ENCODE data around the gene CLBA1. TPM values are rescaled to one million over a fixed set of nuclear protein-coding genes. Genes with fewer than 3 reads are reported as not detected.

The CLBA1 gene
- total RNA-seq, 2 experiments from 2014 or later, result 0.82 to 1.2 TPM

- no peaks in the 10 kb centered on the region for H3K4me1 ChIP-seq (ENCODE audit: insufficient read depth, low read length, poor library complexity, severe bottlenecking)
- no peak for TF ChIP-seq EZH2phosphoT487 (IDR thresholded peaks at IDR 0.05; ENCODE audit: borderline replicate concordance, low read depth, low read length)
- TF ChIP-seq CTCF (conservative IDR thresholded peaks at IDR 0.05; ENCODE audit: low read length), result no peak
Observed at GRCh38 chr14:105005929-105006830, 20.6 kb downstream of the CLBA1 start.

GRCh38 chr14:105006831-105007592, 21.4 kb downstream of the CLBA1 start:
- no peak overlapping the region for H3K27ac ChIP-seq (ENCODE audit: low read depth, low read length, poor library complexity, severe bottlenecking)
- intact Hi-C loops (cut with micrococcal nuclease; ENCODE audit: unreplicated experiment), result no loop called here
- no peak overlapping the region for H2AFZ ChIP-seq (ENCODE audit: low read length)
- H3K4me1 ChIP-seq (ENCODE audit: insufficient read depth, low read length, poor library complexity, severe bottlenecking), result no peaks in the 10 kb centered on the region
- DNase-seq (ENCODE audit: low spot score), result no peak
- no peak overlapping the region for H3K4me3 ChIP-seq (ENCODE audit: low read depth, low read length, poor library complexity, severe bottlenecking)
- TF ChIP-seq EZH2phosphoT487 (IDR thresholded peaks at IDR 0.05; ENCODE audit: borderline replicate concordance, low read depth, low read length) (no peak), CTCF (conservative IDR thresholded peaks at IDR 0.05; ENCODE audit: low read length) (no peak)
- H3K9me2 ChIP-seq (ENCODE audit: insufficient read depth, low read length), result no peaks in the 10 kb centered on the region
- CTCF ChIA-PET (ENCODE audit: unreplicated experiment), result no interaction called here
- H3K36me3 ChIP-seq (ENCODE audit: insufficient read depth, low read length), result peaks cover 70% of the 10 kb centered on the region
- peaks cover 21% of the 10 kb centered on the region for H4K20me1 ChIP-seq (ENCODE audit: insufficient read depth, low read length)
- POLR2A ChIA-PET, result interaction anchor here (1.1 kb wide), 1 partner anchor 10 kb away, joined by 3 read pairs; no protein-coding TSS in a partner anchor
- H3K4me2 ChIP-seq (ENCODE audit: low read length), result no peak overlapping the region
- BruUV-seq (replicated peaks), result no TSS peak
- no peaks in the 10 kb centered on the region for H3K9me3 ChIP-seq (ENCODE audit: low read length)
- H3K79me2 ChIP-seq (ENCODE audit: insufficient read depth, low read depth, low read length), result peaks cover 36% of the 10 kb centered on the region

More at GRCh38 chr14:105005929-105006830, 20.6 kb downstream of the CLBA1 start:
- H3K79me2 ChIP-seq (ENCODE audit: insufficient read depth, low read depth, low read length), result peaks cover 27% of the 10 kb centered on the region
- H3K9me2 ChIP-seq (ENCODE audit: insufficient read depth, low read length), result no peaks in the 10 kb centered on the region
- H3K4me2 ChIP-seq (ENCODE audit: low read length), result no peak overlapping the region
- H4K20me1 ChIP-seq (ENCODE audit: insufficient read depth, low read length), result peaks cover 14% of the 10 kb centered on the region; the same call in 1 of the 2 replicates
- H2AFZ ChIP-seq (ENCODE audit: low read length), result no peak overlapping the region
- H3K27ac ChIP-seq (ENCODE audit: low read depth, low read length, poor library complexity, severe bottlenecking), result no peak overlapping the region
- DNase-seq (ENCODE audit: low spot score), result no peak
- intact Hi-C loops (cut with micrococcal nuclease; ENCODE audit: unreplicated experiment), result no loop called here
- ChIA-PET CTCF (ENCODE audit: unreplicated experiment) (no interaction called here), POLR2A (interaction anchor here (1.1 kb wide), 1 partner anchor 9 kb away, joined by 3 read pairs; no protein-coding TSS in a partner anchor)
- H3K4me3 ChIP-seq (ENCODE audit: low read depth, low read length, poor library complexity, severe bottlenecking), result no peak overlapping the region
- H3K36me3 ChIP-seq (ENCODE audit: insufficient read depth, low read length), result peaks cover 62% of the 10 kb centered on the region
- BruUV-seq (replicated peaks), result no TSS peak
- no peaks in the 10 kb centered on the region for H3K9me3 ChIP-seq (ENCODE audit: low read length)
